Suprapubic skin (tissue), 3 donors: ENCODE measurements around the gene VAMP2.

ENCODE experiments used
- CTCF ChIP-seq, 2 donors: fragments of 200-600 bp in 1 of 2; fragments of 450-650 bp in 1 of 2; sonication (generic) in 1 of 2; IDR thresholded peaks; one replicate each; pipeline ENCODE4 v1.5.1; 2016 to 2019; ENCODE audit warnings: antibody characterized with exemption in 2 of 2, mild to moderate bottlenecking in 1 of 2, moderate library complexity in 1 of 2
- EP300 ChIP-seq: sonication (generic); formaldehyde crosslinking; IDR thresholded peaks from one replicate; pipeline ENCODE4 v1.6.1; 2017; ENCODE audit warnings: antibody characterized with exemption
- POLR2A ChIP-seq, 2 donors: fragments of 450-650 bp; IDR thresholded peaks; one replicate each; pipeline ENCODE4 v1.6.1; 2017; ENCODE audit warnings: antibody characterized with exemption in 2 of 2, mild to moderate bottlenecking in 2 of 2, moderate library complexity in 2 of 2

- TF ChIP-seq CTCF (IDR thresholded peaks at IDR 0.05): peak; percentile 61 to 95
- no peak for TF ChIP-seq POLR2A (IDR thresholded peaks at IDR 0.05)
- no peak for TF ChIP-seq EP300
These were observed 52.9 kb downstream of the VAMP2 start for GRCh38 chr17:8109661-8110455.
